Left renal pelvis (tissue), 4 donors: ENCODE results near the gene ARL5A. TPM values are rescaled to one million over a fixed set of nuclear protein-coding genes. Genes with fewer than 3 reads are reported as not detected.

Source experiments
- DNase-seq, 4 donors: peaks; one replicate each; pipeline ENCODE4 v3.0.0-alpha.2; 2013; ENCODE audit warnings: low read depth in 4 of 4, low spot score in 3 of 4
- polyA plus RNA-seq, 4 donors: library from polyadenylated mRNA; unstranded; fragments of 120-200 nt; gene quantifications; one replicate each; pipeline ENCODE4 v1.2.1, GENCODE V29; 2013; ENCODE audit not compliant: insufficient read length in 4 of 4

ARL5A gene
- polyA plus RNA-seq, 4 donors = 32.8 to 46.5 (median 40.8) TPM

DNA sequence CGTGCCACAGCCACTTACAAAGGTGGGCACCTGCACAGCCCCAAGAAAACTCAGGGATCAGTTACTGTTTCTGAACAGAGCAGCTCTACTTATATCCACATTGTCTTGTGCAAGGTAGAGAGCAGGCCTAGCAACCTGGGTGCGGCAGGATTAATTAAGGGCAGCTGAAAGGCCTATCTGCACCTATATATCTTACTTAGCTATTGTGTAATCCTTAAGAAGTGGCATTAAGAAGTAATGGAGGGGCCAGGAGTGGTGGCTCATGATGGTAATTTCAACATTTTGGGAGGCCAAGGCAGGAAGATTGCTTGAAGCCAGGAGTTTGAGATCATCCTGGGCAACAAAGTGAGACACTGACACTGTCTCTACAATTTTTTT is 12.8 kb upstream of the ARL5A start:
- DNase-seq = no peak

DNA sequence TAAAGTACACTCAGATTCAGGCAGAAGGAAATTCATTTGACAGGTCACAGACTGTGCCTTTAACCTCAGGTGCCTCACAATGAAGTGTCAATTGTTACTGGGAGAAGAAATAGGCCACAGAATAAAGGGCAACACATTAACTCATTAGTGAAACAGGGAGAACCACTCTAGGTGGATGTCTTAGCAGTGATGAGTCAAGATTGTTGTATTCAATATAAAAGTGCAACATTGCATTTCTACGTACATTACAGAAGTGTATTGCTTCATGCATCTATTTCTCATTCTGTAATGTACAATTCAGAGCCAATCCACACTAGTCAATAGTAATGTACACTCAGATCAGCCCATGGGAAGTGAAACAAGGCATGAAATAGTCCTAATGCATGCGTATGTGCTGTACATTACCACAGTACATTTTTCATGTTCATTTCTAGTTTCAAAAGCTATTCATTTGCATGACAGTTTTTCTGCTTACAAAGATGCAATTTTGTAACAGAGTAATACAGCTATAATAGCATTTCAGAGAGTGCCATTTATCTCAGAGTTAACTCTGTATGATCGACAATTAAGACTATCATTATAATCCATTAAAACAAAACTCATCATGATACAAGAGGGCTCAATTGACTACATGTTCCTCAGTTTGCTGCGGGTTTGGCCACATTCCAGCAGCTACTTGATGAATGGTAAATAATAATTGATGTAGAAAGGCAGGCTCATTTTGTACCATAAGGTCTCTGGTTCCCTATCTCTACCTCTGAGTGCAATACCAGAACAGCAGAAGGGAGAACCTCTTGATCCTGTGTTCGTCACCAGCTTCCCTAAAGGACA is 12.2 kb upstream of the ARL5A start:
- no peak for DNase-seq

DNA sequence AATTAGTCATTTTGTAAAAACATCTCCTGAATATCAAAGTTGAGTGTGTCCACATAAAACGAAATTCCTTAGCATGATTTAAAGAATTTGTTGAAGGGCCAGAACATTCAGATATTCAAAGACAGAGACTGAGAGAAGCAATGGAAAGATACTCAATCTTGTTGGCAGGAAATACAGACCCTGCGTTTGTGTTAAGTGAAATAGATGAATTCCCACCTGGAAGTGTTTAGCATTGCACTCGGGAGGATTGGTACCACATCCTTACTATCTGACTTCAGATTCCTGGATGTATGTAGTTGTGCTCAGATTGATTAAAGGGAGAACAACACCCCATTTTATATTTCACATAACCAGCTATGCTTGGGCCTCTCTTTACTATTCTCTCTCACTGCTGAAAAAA is 9.7 kb upstream of the ARL5A start:
- no peak for DNase-seq

DNA sequence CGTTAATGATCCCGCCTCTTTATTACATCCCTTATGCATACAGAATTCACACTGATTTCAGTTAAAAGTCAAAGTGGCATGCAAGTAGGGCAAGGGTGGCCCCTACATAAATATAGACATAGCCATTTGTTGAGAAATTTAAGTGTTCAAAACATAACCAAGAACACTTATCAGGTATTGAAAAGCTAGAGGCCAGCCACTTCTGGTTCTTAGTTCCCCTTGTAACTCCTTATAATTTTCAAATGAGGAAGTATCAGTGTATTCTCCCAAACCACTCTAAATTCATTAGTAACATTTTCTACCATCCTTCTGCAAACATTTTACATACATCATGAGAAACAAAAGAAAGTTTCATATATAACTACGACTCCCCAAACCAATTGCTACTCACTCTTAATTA is 5.8 kb upstream of the ARL5A start:
- DNase-seq = no peak

DNA sequence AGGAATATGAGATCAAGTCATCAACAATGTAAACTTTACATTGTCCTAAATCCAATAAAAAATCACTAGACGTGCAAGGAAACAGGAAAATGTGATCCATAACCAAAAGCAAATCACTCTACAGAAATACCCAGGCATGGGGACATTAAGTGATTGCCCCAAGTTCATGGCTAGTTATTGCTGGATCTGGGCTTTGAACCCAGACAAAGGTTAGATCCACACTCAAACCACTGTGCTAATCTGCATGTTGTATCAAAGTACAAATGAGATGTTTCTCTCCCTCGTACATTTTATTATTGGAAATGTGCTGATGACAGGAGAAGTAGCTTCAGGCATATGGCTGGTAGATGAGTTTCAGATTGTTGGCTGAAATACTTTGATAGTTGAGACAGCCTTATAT is 2.7 kb upstream of the ARL5A start:
- no peak for DNase-seq

DNA sequence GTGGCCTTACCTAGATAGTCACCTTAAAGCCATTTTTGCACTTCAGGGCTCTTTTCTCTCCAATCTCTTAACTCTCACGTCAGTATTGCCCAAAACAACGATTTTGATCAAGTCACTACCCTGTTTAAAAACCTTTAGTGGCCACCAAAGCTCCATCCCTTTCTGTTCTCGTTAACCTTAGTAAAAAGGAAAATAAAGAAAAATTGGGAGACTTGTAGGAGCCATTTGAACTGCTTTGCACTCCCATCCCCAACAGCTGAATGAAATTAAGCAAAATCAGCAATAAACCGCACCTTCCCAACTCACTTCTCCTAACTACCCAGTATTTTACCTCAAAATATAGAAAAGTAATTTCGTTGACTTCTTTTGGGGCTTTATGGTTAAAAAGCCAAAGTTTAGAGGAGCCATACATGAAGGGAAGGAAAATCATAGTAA is 686 bp upstream of the ARL5A start:
- DNase-seq = no peak

DNA sequence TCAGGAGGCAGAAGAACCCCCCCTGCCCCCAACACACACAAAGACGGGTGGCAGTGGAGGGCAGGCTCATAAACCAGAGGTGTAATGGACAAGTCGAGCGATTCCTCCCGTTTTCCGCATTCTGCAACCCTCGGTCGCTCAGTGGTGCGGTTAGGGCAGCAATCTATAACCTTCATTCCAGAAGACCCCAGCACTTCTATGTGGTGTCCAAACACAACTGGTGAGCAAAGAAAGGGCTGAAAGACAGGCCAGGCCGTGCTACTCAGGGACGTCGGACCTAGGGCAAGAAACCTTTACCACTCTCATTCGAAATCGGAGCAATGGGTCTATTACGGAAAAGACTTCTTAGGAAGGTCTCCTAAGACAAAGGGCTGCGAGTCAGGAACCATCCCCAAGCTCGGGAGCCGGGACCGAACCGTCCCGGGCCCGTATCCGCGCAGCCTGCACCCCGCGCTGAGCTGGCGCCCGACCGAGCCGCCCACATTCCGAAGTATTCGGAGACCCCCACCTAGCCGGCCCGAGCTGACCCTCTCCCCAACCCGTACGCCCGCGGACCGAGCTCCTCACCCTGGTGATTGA is 568 bp downstream of the ARL5A start:
- DNase-seq = no peak

DNA sequence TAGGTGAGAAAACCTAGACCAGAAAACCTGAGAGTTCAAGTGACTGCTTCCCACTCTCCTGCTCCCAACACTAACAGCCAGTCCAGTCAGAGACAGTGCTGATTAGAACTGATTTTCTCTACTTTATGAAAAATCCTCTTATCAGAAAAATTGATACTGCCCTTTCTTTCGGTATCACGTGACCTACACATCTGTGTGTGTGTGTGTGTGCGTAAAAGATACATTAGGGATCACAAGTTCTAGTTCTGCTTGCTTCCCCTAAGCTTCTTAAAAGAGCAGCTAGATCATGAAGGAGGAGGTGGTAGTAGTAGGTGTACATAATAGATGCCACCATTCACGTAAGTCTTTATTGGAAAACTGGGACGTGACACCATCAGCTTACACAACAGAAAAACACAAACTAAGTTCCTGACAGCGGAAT is 1.5 kb downstream of the ARL5A start:
- no peak for DNase-seq

DNA sequence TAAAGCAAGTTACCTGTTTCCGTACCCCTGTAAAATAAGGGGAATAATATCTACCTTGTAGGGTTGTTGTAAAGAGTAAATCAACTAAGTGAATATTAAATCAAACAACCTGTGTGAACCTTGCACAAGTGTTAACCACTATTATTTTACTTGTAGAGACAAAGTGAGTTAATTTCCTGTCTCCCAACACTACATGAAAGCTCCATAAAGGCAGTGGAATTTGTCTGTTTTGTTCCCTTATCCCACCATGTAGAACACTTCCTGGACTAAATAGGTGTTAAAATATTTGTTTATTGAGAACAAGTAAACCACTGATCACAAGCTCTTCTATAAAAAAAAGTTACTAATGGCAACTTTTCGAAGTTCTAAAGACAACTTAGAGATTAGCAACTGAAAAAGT is 3.3 kb downstream of the ARL5A start:
- no peak for DNase-seq

DNA sequence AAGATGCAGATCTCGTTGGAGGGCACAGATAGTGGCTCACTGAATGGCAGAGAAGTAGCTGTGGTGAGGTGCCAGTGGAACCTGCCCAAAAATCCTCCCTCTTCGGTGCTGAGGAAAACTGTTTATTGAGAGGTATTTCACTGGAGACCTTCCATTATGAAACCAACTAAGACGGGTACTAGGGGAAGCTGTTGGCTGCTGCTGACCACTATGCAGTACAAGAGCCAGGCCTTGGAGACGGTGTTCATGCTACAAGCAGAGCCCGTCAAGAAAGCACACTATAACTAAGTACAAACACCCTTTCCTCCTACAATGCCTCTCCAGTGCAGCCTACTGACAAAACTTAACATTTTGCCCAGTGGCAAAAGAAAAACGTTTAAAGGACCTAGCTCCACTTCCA is 4.6 kb downstream of the ARL5A start:
- no peak for DNase-seq

DNA sequence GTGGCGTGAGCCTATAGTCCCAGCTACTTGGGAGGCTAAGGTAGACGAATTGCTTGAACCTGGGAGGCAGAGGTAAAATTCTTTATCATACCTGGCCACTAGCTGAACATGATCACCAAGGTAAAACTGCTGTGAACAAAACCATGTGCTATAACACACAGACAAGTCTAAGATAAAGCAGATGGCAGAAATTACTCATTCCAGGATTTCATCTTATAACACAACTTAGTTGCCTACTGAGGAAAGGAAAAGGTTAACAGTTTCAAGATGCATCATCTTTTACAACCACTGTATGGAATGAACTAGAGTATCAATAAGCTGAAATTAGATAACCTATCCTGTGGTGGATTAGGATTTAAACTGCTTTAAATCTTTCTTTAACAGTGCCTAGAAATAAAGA is 8.3 kb downstream of the ARL5A start:
- DNase-seq = no peak

DNA sequence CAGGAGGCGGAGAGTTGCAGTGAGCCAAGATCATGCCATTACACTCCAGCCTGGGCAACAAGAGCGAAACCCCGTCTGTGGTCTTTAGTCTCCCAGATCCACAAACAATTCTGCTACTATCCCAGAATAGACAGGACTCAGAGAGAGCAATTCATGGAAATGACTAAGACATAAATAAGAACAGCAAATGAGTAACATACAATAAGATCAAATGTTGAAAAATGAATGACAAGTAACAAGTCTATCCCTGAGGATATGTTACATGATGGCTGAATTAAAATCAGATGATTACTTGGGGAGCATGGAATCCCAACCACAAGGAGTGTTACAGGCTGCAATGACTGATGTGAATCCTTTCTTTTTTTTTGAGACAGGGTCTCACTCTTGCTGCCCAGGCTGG is 10.3 kb downstream of the ARL5A start:
- DNase-seq = no peak

DNA sequence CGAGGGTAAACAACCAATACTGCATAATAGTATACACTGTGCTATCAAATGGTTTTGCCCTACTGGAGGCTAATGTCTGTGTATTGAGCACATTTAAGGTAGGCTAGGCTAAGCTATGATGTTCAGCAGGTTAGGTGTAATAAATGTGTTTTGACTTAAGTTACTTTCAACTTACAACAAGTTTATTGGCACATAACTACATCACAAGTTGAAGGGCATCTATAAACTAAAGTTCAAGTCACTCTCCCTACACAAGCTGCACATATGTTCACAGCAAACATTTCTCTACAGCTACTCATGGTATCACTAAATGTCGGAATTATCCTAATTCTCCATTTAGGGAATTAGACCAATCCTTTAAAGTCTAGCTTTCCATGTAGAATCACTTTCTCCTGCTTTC is 11.4 kb downstream of the ARL5A start:
- DNase-seq = no peak

DNA sequence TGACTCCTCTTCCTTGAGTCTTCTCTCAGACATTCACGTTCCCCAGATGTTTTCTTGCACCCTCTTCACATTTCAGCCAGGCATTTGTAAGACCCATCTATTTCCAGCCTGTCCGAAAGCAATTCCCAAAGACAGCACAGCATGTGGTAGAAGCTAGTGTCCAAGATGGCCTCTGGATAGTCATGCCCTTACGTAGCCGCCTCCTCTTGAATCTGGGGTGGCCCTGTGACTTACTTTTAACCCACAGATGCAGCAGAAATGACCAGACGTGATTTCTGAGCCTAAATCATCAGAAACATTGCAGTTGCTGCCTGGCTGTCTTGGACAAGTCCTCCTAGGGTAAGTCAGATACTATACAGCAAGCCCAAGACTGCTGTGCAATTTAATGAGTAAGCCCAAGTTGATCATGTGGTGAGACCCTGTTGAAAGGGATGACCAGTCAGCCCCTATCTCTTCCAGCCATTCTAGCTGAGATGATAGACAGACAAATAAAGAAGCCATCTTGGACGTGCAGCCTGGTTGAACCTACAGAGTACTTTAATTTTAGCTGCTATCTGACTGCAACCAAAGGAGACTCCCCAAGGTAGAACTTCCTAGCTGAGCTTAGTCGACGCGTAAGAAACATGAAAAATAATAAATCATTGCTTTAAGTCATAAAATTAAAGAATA is 12.3 kb downstream of the ARL5A start:
- no peak for DNase-seq

DNA sequence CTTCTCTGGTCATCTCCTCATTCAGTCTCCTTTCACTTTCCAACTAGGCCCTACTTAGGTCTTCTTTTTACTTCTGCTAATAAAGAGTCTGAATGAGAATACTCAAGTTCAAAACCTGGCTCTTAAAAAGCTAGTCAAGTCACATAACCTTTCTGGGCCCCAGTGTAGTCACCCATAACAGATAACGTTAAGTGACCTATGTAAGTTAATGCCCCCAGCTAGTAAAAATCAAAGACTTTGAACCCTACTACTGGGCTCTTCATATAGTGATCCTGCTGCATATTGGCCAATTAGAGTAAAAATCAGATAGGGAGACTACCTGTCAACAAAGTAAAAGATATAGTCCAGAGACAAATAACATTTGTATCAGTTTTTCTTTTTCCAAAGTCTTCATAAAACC is 17.7 kb downstream of the ARL5A start:
- DNase-seq = no peak

DNA sequence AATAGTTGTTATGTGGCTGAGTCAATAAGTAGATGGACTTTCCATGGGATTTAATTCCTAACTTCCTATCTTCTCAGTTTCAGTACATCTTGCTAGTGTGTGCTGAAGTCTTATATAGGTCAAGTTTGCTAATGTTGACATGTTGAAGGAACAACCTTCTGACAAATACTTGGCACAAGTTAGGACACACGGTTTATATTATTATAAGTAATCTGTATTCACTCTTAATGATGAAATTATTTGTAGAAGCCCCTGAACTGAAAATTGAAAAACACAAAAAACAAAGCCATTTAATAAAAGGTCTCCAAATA is 19.2 kb downstream of the ARL5A start:
- DNase-seq = no peak

DNA sequence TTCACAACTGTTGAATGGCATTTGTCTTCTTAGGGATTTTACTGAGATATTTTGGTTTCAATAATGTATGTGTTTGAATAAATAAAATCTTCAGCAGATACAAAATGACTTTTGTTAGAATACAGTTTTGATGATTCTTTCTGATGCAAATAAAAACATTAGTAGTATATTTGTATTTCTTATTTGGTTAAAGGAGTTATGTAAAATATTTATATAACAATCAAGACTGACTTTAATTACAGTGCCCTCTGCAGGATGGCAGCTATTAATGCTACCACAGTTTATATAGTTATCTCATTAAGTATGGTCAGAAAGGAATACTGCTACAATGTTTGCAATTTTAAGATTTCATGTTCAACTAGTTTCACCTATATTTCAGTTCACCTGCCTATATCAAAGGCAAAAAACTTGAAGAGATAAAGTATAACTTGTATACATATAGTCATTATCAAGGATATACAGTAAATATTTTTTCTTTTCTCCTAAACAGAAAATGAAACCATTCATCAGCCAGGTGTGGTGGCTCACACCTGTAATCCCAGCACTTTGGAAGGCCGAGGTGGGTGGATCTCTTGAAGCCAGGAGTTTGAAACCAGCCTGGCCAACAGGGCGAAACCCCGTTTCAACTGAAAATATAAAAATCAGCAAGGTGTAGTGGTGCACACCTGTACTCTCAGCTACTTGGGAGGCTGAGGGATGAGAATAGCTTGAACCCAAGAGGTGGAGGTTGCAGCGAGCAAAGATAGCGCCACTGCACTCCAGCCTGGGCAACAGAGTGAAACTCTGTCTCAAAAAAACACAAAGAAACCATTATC is 19.8 kb downstream of the ARL5A start:
- DNase-seq = no peak

DNA sequence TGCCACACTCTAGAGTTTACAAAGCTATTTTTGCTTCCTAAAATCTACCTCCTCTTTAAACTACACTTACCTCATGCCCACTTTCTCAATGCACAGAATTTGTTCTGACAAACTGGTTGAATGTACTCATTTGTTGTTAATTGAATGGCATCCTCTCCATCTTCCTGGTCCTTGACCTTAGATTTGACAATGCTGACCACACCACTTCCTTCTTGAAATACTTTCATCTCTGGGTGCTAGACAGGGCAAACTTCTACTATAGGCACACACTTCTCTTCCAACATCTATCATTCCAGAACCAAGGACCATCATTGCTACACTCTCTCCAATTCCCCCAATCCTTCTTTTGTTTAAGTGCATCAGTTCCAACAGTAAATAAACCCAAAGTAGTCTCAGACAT is 22.3 kb downstream of the ARL5A start:
- DNase-seq = no peak

DNA sequence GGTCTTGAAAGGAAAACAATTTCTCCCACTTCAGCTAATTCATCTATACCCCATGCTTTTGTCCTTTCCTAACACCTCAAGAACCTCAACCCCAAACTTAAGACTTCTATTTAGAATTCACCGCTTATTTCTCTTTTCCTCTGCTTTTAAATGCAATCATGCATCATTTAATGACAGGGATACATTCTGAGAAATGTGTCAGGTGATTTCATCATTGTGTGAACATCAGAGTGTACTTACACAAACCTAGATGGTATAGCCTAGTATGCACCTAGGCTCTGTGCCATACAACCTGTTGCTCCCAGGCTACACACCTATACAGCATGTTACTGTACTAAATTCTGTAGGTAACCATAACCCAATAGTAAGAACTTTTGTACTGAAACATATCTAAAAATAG is 22.9 kb downstream of the ARL5A start:
- DNase-seq = no peak

DNA sequence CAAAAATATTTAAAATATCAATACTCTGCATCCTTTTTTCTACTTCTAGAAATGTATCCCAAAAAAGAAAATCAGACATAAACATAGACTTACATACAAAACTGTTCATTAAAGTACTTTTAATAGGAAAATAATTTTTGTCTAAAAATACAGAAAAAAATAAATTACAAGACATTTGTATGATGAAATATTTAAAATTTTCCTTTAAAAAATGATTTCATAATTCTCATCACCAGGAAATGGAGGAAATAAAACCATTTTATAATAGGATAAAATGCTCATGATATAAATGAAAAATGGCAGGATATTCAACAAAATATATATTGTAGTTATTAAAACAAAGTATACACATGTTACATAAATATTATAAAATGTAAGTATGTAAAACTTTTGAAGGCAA is 24.4 kb downstream of the ARL5A start:
- no peak for DNase-seq

DNA sequence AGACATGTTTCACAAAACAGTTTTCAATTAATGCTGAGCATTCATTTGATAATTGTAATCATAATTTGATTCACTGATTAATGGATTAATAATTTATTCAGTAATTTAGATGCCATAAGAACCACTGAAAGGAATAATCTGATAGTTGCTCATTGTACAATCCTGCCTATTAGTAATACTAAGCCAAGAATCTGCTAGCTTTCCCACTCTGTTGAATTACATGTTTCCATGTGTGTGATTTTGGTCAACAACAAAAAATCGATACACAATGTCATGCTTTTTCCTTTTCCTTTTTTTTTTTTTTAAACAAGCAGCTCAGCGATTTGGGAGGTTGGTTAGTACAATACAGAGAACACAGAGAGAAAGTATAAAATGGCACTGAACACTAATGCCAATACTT is 25.9 kb downstream of the ARL5A start:
- DNase-seq = no peak
